Endothelial cell of umbilical vein (primary cell): ENCODE measurements around the gene STK32C. TPM values are rescaled to one million over a fixed set of nuclear protein-coding genes. Genes with fewer than 3 reads are reported as not detected.

Experiments used
- BruUV-seq: library from RNA; stranded (reverse); fragments of 400-500 nt; replicated peaks from 2 replicates; lab custom pipeline; 2021; lab: Mats Ljungman, UMichigan
- CTCF ChIA-PET: fragments of 300-600, 350-600 bp; sonication (Branson Sonifier 250); formaldehyde crosslinking; loops from one replicate; lab custom pipeline; 2021; ENCODE audit warnings: antibody characterized with exemption, inconsistent platforms; lab: Charles Lee
- POLR2A ChIA-PET: fragments of 300-600, 350-600 bp; sonication (Branson Sonifier 250); formaldehyde crosslinking; loops from one replicate; lab custom pipeline; 2021; ENCODE audit warnings: antibody characterized with exemption, inconsistent platforms; lab: Charles Lee
- DNase-seq: peaks from one replicate; pipeline ENCODE4 v3.0.0-alpha.2; 2011; ENCODE audit warnings: low read depth, low spot score
- FAIRE-seq: peaks from 2 replicates; lab custom pipeline; 2011; peaks lifted over from hg19 to GRCh38; lab: Jason Lieb, UNC
- H2AFZ ChIP-seq: 2 replicates; pipeline ENCODE4 v1.6.0; 2012; ENCODE audit warnings: low read depth, low read length, control low read depth, inconsistent platforms
- H3K27ac ChIP-seq: 2 replicates; pipeline ENCODE4 v1.5.1; 2011; ENCODE audit warnings: low read depth, mild to moderate bottlenecking, control low read depth, low read length, moderate library complexity; ENCODE audit not compliant: insufficient read depth
- H3K27me3 ChIP-seq, 2 experiments: 2 replicates each; pipeline versions ENCODE4 v1.6.0 to v1.6.1; 2011; ENCODE audit warnings: low read length in 2 of 2, mixed read lengths in 1 of 2; ENCODE audit not compliant: control insufficient read depth in 2 of 2, insufficient read depth in 2 of 2
- H3K36me3 ChIP-seq, 2 experiments: 2 replicates in 1 of 2; 3 replicates in 1 of 2; pipeline ENCODE4 v1.5.1; 2011; ENCODE audit warnings: low read length in 2 of 2, mild to moderate bottlenecking in 1 of 2, moderate library complexity in 1 of 2; ENCODE audit not compliant: control insufficient read depth in 2 of 2, insufficient read depth in 2 of 2; ENCODE audit errors: extremely low read depth in 1 of 2
- H3K4me1 ChIP-seq: 3 replicates; pipeline ENCODE4 v1.5.1; 2011; ENCODE audit warnings: mild to moderate bottlenecking, low read length; ENCODE audit not compliant: control insufficient read depth, insufficient read depth; ENCODE audit errors: extremely low read depth
- H3K4me2 ChIP-seq: 2 replicates; pipeline ENCODE4 v1.6.1; 2011; ENCODE audit warnings: low read length, control low read depth, mixed read lengths; ENCODE audit not compliant: insufficient read depth
- H3K4me3 ChIP-seq, 3 experiments: fragments of 200-600 bp in 1 of 3; sonication (generic), shearing (Covaris generic) in 1 of 3; replicated peaks in 1 of 3; 2 replicates each; pipeline ENCODE4 v1.5.1; 2011 to 2016; ENCODE audit warnings: control low read depth in 3 of 3, low read length in 3 of 3, mild to moderate bottlenecking in 2 of 3, inconsistent platforms in 1 of 3, low read depth in 1 of 3, moderate library complexity in 1 of 3; ENCODE audit not compliant: insufficient read depth in 1 of 3
- H3K79me2 ChIP-seq: 2 replicates; pipeline ENCODE4 v1.6.0; 2012; ENCODE audit warnings: low read length, inconsistent platforms; ENCODE audit not compliant: control insufficient read depth, insufficient read depth
- H3K9ac ChIP-seq: replicated peaks from 2 replicates; pipeline ENCODE3; 2011; ENCODE audit warnings: low read length, control low read depth; ENCODE audit not compliant: insufficient read depth; ENCODE audit errors: extremely low read depth
- H3K9me1 ChIP-seq: replicated peaks from 3 replicates; pipeline ENCODE4 v1.6.0; 2011; ENCODE audit warnings: mild to moderate bottlenecking, low read length; ENCODE audit not compliant: control insufficient read depth, insufficient read depth; ENCODE audit errors: extremely low read depth
- H3K9me3 ChIP-seq: replicated peaks from 2 replicates; pipeline ENCODE4 v1.5.1; 2012; ENCODE audit warnings: low read length, inconsistent platforms; ENCODE audit not compliant: control insufficient read depth, insufficient read depth
- H4K20me1 ChIP-seq: replicated peaks from 2 replicates; pipeline ENCODE3; 2011; ENCODE audit warnings: mild to moderate bottlenecking, low read length; ENCODE audit not compliant: control insufficient read depth, insufficient read depth; ENCODE audit errors: extremely low read depth
- GATA2 ChIP-seq: IDR thresholded peaks from 2 replicates; pipeline ENCODE4 v1.7.0; 2011; ENCODE audit warnings: low read depth, mild to moderate bottlenecking, moderate library complexity, mixed read lengths, low read length; ENCODE audit not compliant: insufficient read length, insufficient read depth
- JUN ChIP-seq: IDR thresholded peaks from 2 replicates; pipeline ENCODE4 v1.6.1; 2011; ENCODE audit warnings: borderline replicate concordance, low read depth; ENCODE audit not compliant: insufficient read length, insufficient read depth
- MYC ChIP-seq: IDR thresholded peaks from one replicate; pipeline ENCODE4 v1.6.1; 2011; ENCODE audit warnings: mild to moderate bottlenecking, low read depth, low read length
- POLR2A ChIP-seq: IDR thresholded peaks from 2 replicates; pipeline ENCODE4 v1.6.1; 2012; ENCODE audit warnings: low read depth, mild to moderate bottlenecking, control low read depth, low read length
- POLR2AphosphoS5 ChIP-seq: IDR thresholded peaks from 2 replicates; pipeline ENCODE4 v1.6.1; 2012; ENCODE audit warnings: low read depth, mild to moderate bottlenecking, control low read depth, low read length, moderate library complexity; ENCODE audit not compliant: insufficient read depth
- dilution Hi-C: fragments of 300-500 bp; cut with MboI; formaldehyde crosslinking; loops from one replicate; pipeline ENCODE4 v1.15.0; 2019; ENCODE audit warnings: low sequenced_read_pairs; ENCODE audit not compliant: extremely low pct_ligation_motif_present
- intact Hi-C: fragments of 100-400 bp; cut with micrococcal nuclease; formaldehyde crosslinking; loops from one replicate; pipeline ENCODE4 v1.10.0; 2022
- polyA plus RNA-seq, 4 experiments: library from polyadenylated mRNA; depleted of rRNA in 3 of 4; stranded (reverse) in 3 of 4; unstranded in 1 of 4; fragments of >200 nt; gene quantifications; 2 replicates each; pipeline versions ENCODE4 v1.2.1 to v1.2.3, GENCODE V29; 2011 to 2012; ENCODE audit warnings: missing spikeins in 1 of 4
- total RNA-seq: library from RNA; stranded (reverse); gene quantifications from 2 replicates; pipeline ENCODE4 v1.2.3, GENCODE V29; 2021
- TF ChIP-seq, protein P1 (sequence below), 2 donors: IDR thresholded peaks; 1 replicate in 1 of 2; 2 replicates in 1 of 2; pipeline ENCODE4 v1.5.1; 2011; ENCODE audit warnings: low read length in 2 of 2, mild to moderate bottlenecking in 2 of 2, moderate library complexity in 2 of 2, control low read depth in 1 of 2, inconsistent platforms in 1 of 2, low read depth in 1 of 2; ENCODE audit not compliant: insufficient read depth in 1 of 2; ENCODE audit errors: extremely low read depth in 1 of 2
- TF ChIP-seq, protein P2 (sequence below): IDR thresholded peaks from 2 replicates; pipeline ENCODE4 v1.6.1; 2011; ENCODE audit not compliant: insufficient read depth, insufficient read length

STK32C gene
- total and polyA plus RNA-seq, 2 donors (not counting 3 experiments of a cell fraction or from before 2014, with no cell fraction given) = 5.4 to 14.1 TPM

DNA sequence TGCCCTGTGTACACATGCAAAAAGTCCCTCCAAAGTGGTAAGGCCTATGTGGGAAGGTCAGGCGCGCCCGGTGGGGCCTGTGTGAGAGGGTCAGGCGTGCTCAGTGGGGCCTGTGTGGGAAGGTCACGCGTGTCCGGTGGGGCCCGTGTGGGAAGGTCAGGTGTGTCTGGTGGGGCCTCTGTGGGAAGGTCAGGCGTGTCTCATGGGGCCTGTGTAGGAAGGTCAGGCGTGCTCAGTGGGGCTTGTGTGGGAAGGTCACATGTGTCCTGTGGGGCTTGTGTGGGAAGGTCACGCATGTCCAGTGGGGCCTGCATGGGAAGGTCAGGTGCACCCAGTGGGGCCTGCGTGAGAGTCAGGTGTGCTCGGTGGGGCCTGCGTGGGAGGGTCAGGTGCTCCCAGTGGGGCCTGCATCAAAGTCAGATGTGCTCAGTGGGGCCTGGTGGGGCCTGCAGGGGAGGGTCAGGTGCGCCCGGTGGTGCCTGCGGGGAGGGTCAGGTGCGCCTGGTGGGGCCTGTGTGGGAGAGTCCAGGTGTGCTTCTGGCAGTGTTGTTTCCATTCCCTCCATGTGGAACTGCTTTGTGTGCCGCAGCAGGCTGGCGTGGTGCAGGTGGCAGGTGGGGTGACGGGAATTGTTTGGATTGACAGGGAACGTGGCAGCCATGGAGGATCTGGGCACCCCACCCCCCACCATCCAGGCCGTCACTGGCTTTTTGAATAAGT is 39.6 kb upstream of the STK32C start:
- Histone ChIP-seq H4K20me1 (no peaks in the 10 kb centered on the region), H3K9me1 (no peaks in the 10 kb centered on the region), H3K27me3 (no peaks in the 10 kb centered on the region), H3K9ac (no peak overlapping the region), H3K4me2 (no peak overlapping the region), H3K36me3 (peaks cover 0 to 3% of the 10 kb centered on the region in 2 experiments), H2AFZ (no peak overlapping the region), H3K4me3 (no peak overlapping the region), H3K79me2 (no peaks in the 10 kb centered on the region), H3K9me3 (no peaks in the 10 kb centered on the region), H3K4me1 (no peaks in the 10 kb centered on the region), H3K27ac (no peak overlapping the region)
- POLR2A ChIA-PET = no interaction called here
- CTCF ChIA-PET = no interaction called here
- dilution Hi-C loops (no loop called here), intact Hi-C loops (no loop called here)
- DNase-seq = no peak
- no peak for FAIRE-seq
- TF ChIP-seq JUN = no peak
- TF ChIP-seq, protein P1, sequence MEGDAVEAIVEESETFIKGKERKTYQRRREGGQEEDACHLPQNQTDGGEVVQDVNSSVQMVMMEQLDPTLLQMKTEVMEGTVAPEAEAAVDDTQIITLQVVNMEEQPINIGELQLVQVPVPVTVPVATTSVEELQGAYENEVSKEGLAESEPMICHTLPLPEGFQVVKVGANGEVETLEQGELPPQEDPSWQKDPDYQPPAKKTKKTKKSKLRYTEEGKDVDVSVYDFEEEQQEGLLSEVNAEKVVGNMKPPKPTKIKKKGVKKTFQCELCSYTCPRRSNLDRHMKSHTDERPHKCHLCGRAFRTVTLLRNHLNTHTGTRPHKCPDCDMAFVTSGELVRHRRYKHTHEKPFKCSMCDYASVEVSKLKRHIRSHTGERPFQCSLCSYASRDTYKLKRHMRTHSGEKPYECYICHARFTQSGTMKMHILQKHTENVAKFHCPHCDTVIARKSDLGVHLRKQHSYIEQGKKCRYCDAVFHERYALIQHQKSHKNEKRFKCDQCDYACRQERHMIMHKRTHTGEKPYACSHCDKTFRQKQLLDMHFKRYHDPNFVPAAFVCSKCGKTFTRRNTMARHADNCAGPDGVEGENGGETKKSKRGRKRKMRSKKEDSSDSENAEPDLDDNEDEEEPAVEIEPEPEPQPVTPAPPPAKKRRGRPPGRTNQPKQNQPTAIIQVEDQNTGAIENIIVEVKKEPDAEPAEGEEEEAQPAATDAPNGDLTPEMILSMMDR (IDR thresholded peaks at IDR 0.05; ENCODE audit: extremely low read depth in 1 of 2, insufficient read depth in 1 of 2, low read depth in 1 of 2, low read length in 2 of 2) = no peak
- no peak for TF ChIP-seq MYC
- TF ChIP-seq, protein P2, sequence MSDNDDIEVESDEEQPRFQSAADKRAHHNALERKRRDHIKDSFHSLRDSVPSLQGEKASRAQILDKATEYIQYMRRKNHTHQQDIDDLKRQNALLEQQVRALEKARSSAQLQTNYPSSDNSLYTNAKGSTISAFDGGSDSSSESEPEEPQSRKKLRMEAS = no peak
- no peak for TF ChIP-seq POLR2AphosphoS5
- TF ChIP-seq GATA2 = no peak
- TF ChIP-seq POLR2A = no peak
- BruUV-seq = no TSS peak
